A673 (cell line): Measurements from ENCODE around the gene MCAT.

ENCODE experiments used
- EZH2 ChIP-seq: fragments of 200-600 bp; sonication (generic); IDR thresholded peaks from 2 replicates; pipeline ENCODE4 v1.6.1; 2017; ENCODE audit warnings: borderline replicate concordance, low read depth, mild to moderate bottlenecking, mixed read lengths, antibody characterized with exemption, low read length; ENCODE audit not compliant: poor library complexity, severe bottlenecking
- TF ChIP-seq, protein P1 (sequence below): fragments of 300-800, 200-600 bp; sonication (generic); conservative IDR thresholded peaks from 2 replicates; pipeline ENCODE4 v1.5.1; 2017; ENCODE audit warnings: low read depth, mild to moderate bottlenecking, antibody characterized with exemption, low read length, moderate library complexity, mixed read lengths

- TF ChIP-seq, protein P1, sequence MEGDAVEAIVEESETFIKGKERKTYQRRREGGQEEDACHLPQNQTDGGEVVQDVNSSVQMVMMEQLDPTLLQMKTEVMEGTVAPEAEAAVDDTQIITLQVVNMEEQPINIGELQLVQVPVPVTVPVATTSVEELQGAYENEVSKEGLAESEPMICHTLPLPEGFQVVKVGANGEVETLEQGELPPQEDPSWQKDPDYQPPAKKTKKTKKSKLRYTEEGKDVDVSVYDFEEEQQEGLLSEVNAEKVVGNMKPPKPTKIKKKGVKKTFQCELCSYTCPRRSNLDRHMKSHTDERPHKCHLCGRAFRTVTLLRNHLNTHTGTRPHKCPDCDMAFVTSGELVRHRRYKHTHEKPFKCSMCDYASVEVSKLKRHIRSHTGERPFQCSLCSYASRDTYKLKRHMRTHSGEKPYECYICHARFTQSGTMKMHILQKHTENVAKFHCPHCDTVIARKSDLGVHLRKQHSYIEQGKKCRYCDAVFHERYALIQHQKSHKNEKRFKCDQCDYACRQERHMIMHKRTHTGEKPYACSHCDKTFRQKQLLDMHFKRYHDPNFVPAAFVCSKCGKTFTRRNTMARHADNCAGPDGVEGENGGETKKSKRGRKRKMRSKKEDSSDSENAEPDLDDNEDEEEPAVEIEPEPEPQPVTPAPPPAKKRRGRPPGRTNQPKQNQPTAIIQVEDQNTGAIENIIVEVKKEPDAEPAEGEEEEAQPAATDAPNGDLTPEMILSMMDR, result no peak
- TF ChIP-seq EZH2, result no peak
Observed at GRCh38 chr22:43088627-43088983, 54.6 kb downstream of the MCAT start.
